HEK293 (cell line): ENCODE measurements around the gene AKNA.

Experiments used
- CTCF ChIP-seq: fragments of 450-650 bp; formaldehyde crosslinking; IDR thresholded peaks from 2 replicates; pipeline ENCODE4 v1.5.1; 2016; ENCODE audit warnings: missing biosample characterization, missing genetic modification characterization
- ELK4 ChIP-seq: IDR thresholded peaks from 2 replicates; pipeline ENCODE4 v1.6.1; 2011; ENCODE audit warnings: mild to moderate bottlenecking, low read depth, low read length, borderline replicate concordance
- GLIS2 ChIP-seq: fragments of 450-650 bp; formaldehyde crosslinking; IDR thresholded peaks from 2 replicates; pipeline ENCODE4 v1.5.1; 2016; ENCODE audit warnings: missing biosample characterization, missing genetic modification characterization
- KLF10 ChIP-seq: fragments of 450-650 bp; IDR thresholded peaks from 2 replicates; pipeline ENCODE4 v1.5.1; 2018; ENCODE audit warnings: missing biosample characterization, mild to moderate bottlenecking, missing genetic modification characterization
- RBAK ChIP-seq: fragments of 450-650 bp; formaldehyde crosslinking; IDR thresholded peaks from 2 replicates; pipeline ENCODE4 v1.5.1; 2016; ENCODE audit warnings: missing biosample characterization, missing genetic modification characterization
- YY1 ChIP-seq: fragments of 450-650 bp; formaldehyde crosslinking; IDR thresholded peaks from 2 replicates; pipeline ENCODE4 v1.5.1; 2018; ENCODE audit warnings: missing biosample characterization, missing genetic modification characterization
- ZNF274 ChIP-seq, 2 experiments: fragments of 200-500 bp in 1 of 2; fragments of 450-650 bp in 1 of 2; sonication (Bioruptor generic) in 1 of 2; formaldehyde crosslinking in 1 of 2; IDR thresholded peaks; 2 replicates each; pipeline versions ENCODE4 v1.5.1 to v1.6.1; 2014 to 2016; ENCODE audit warnings: borderline replicate concordance in 1 of 2, inconsistent platforms in 1 of 2, low read length in 1 of 2, missing biosample characterization in 1 of 2, missing genetic modification characterization in 1 of 2
- ZNF302 ChIP-seq: fragments of 450-650 bp; formaldehyde crosslinking; IDR thresholded peaks from 2 replicates; pipeline ENCODE4 v1.5.1; 2016; ENCODE audit warnings: missing biosample characterization, missing genetic modification characterization, low read depth
- ZNF600 ChIP-seq: fragments of 450-650 bp; formaldehyde crosslinking; IDR thresholded peaks from 2 replicates; pipeline ENCODE4 v1.5.1; 2016; ENCODE audit warnings: missing biosample characterization, missing genetic modification characterization
- ZNF664 ChIP-seq: fragments of 450-650 bp; formaldehyde crosslinking; IDR thresholded peaks from 2 replicates; pipeline ENCODE4 v1.5.1; 2016; ENCODE audit warnings: missing biosample characterization, missing genetic modification characterization
- ZNF768 ChIP-seq: fragments of 450-650 bp; formaldehyde crosslinking; IDR thresholded peaks from 2 replicates; pipeline ENCODE4 v1.5.1; 2018; ENCODE audit warnings: missing biosample characterization, mild to moderate bottlenecking, missing genetic modification characterization

GRCh38 chr9:114404531-114404930 lies 16.7 kb upstream of the AKNA start:
- no peak for TF ChIP-seq ZNF302 (tag by site-specific recombination)
- TF ChIP-seq RBAK (tag by site-specific recombination) = no peak
- no peak for TF ChIP-seq ZNF600 (tag by site-specific recombination)
- TF ChIP-seq CTCF (tag by site-specific recombination) = no peak
- no peak for TF ChIP-seq GLIS2 (tag by site-specific recombination)
- TF ChIP-seq ZNF768 (tag by site-specific recombination) = no peak
- no peak for TF ChIP-seq YY1 (tag by site-specific recombination)
- TF ChIP-seq ZNF664 (tag by site-specific recombination) = no peak
- no peak for TF ChIP-seq ELK4
- TF ChIP-seq KLF10 (tag by site-specific recombination) = no peak
- no peak for TF ChIP-seq ZNF274 (IDR thresholded peaks at IDR 0.05; ENCODE audit: low read length)
- TF ChIP-seq ZNF274 (tag by site-specific recombination; IDR thresholded peaks at IDR 0.05; ENCODE audit: borderline replicate concordance) = no peak
